A549 (cell line): ENCODE data around the gene CDK9.

Source experiments
- CEBPB ChIP-seq, 2 experiments: fragments of >200 bp in 1 of 2; sonication (Bioruptor Twin) in 1 of 2; formaldehyde crosslinking in 1 of 2; IDR thresholded peaks; 2 replicates each; pipeline ENCODE4 v1.6.1; 2012 to 2016
- CTCF ChIP-seq: fragments of >200 bp; sonication (Bioruptor Twin); formaldehyde crosslinking; IDR thresholded peaks from 3 replicates; pipeline ENCODE4 v1.5.1; 2016
- EP300 ChIP-seq, 2 experiments: fragments of >200 bp; sonication (Bioruptor Twin); formaldehyde crosslinking; IDR thresholded peaks; 2 replicates in 1 of 2; 3 replicates in 1 of 2; pipeline ENCODE4 v1.6.1; 2016 to 2017
- JUNB ChIP-seq: fragments of >200 bp; sonication (Bioruptor Twin); formaldehyde crosslinking; IDR thresholded peaks from 2 replicates; pipeline ENCODE4 v1.6.1; 2016
- KDM1A ChIP-seq: fragments of 200-600 bp; sonication (generic); IDR thresholded peaks from 2 replicates; pipeline ENCODE4 v1.6.1; 2016; ENCODE audit warnings: low read depth, mild to moderate bottlenecking
- NR3C1 ChIP-seq: fragments of >200 bp; sonication (Bioruptor Twin); formaldehyde crosslinking; IDR thresholded peaks from 3 replicates; pipeline ENCODE4 v1.6.1; 2017
- PBX3 ChIP-seq: IDR thresholded peaks from 2 replicates; pipeline ENCODE4 v1.6.1; 2012
- PHF8 ChIP-seq: fragments of 200-600 bp; sonication (generic); IDR thresholded peaks from 2 replicates; pipeline ENCODE4 v1.6.1; 2016; ENCODE audit warnings: low read depth, mild to moderate bottlenecking, antibody characterized with exemption, moderate library complexity, borderline replicate concordance
- POLR2A ChIP-seq: IDR thresholded peaks from 2 replicates; pipeline ENCODE4 v1.6.1; 2012; ENCODE audit warnings: mild to moderate bottlenecking, low read length
- POLR2AphosphoS2 ChIP-seq: conservative IDR thresholded peaks from 2 replicates; pipeline ENCODE4 v1.6.1; 2012; ENCODE audit warnings: low read length, improper control_type of control experiment, inconsistent platforms
- REST ChIP-seq: fragments of 200-600 bp; sonication (generic); IDR thresholded peaks from 2 replicates; pipeline ENCODE4 v1.6.1; 2016; ENCODE audit warnings: antibody characterized with exemption, mild to moderate bottlenecking, moderate library complexity
- RFX5 ChIP-seq: fragments of 450-650 bp; IDR thresholded peaks from 2 replicates; pipeline ENCODE4 v1.7.1; 2014; ENCODE audit warnings: antibody characterized with exemption, mild to moderate bottlenecking, moderate library complexity
- SREBF2 ChIP-seq: fragments of 450-650 bp; IDR thresholded peaks from 2 replicates; pipeline ENCODE4 v1.6.1; 2014; ENCODE audit warnings: mild to moderate bottlenecking, moderate library complexity
- USF2 ChIP-seq: fragments of 450-650 bp; IDR thresholded peaks from 2 replicates; pipeline ENCODE4 v1.6.1; 2014; ENCODE audit warnings: antibody characterized with exemption

GRCh38 chr9:127802576-127803443 is 17.0 kb downstream of the CDK9 start, which contains the start of gene FPGS:
- TF ChIP-seq RFX5 = no peak
- no peak for TF ChIP-seq NR3C1
- no peak; the same call in 1 of the 2 replicates for TF ChIP-seq PBX3
- no peak for TF ChIP-seq EP300 (IDR thresholded peaks at IDR 0.05)
- 0 out of 3 replicates have a peak, but pooled peaks have one; percentile 3 for TF ChIP-seq CTCF
- 0 out of 2 replicates have a peak, but pooled peaks have one; percentile 26 for TF ChIP-seq USF2
- no peak for TF ChIP-seq SREBF2
- TF ChIP-seq REST = no peak
- TF ChIP-seq POLR2A = peak; percentile 62
- no peak for TF ChIP-seq CEBPB (IDR thresholded peaks at IDR 0.05)
- no peak for TF ChIP-seq KDM1A
- peak; percentile 88 for TF ChIP-seq PHF8
- no peak for TF ChIP-seq JUNB
- TF ChIP-seq POLR2AphosphoS2 = no peak
